VCaP (cell line): Measurements from ENCODE around the gene SPOCK2.

Experiments
- H3K27ac ChIP-seq: fragments of 450-650 bp; 2 replicates; pipeline ENCODE4 v1.5.1; 2017
- TF ChIP-seq, protein P1 (sequence below): fragments of 450-650 bp; conservative IDR thresholded peaks from 2 replicates; pipeline ENCODE4 v1.5.1; 2017; ENCODE audit warnings: mild to moderate bottlenecking, moderate library complexity

Gene SPOCK2

DNA sequence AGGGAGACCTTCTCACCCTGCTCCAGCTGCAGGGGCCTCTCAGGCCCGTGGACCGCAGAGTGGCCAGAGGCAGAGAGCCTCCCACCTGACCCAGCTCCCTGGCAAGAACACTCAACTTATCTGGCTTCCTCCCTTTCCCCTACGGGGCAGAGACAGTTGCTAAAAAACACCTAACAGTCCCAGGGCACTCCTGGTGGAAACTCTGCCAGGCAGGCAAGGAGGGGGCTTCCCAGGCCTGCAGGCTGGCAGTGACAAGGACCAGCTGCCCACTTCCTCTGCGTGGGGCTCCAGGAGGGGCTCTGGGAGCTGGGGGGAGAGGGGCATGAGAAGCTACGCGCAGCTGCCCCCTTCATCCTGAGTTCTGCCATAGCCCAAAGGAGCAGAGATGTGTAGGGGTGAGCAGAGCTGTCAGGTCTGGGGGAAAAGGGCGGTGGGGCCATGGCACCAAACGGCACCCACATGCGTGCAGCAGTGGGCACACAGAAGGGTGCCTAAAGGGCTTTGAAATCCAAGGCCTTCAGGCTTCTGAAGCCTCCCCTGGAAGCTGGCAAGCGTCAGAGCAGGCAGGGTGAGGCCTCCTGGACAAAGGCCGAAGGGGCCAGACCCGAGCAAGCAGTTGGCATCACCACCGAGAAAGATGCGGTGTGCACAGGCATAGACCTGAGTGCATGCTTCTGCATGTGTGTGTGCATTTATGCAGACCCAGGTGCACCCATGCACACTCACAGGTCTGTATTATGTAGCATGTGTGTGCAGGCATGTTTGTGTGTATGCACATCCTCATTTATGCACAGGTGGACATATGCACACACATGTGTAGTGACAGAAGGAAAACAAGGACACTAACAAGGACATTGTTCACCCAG, 14.4 kb downstream of the SPOCK2 start:
- H3K27ac ChIP-seq = no peak overlapping the region
- TF ChIP-seq, protein P1, sequence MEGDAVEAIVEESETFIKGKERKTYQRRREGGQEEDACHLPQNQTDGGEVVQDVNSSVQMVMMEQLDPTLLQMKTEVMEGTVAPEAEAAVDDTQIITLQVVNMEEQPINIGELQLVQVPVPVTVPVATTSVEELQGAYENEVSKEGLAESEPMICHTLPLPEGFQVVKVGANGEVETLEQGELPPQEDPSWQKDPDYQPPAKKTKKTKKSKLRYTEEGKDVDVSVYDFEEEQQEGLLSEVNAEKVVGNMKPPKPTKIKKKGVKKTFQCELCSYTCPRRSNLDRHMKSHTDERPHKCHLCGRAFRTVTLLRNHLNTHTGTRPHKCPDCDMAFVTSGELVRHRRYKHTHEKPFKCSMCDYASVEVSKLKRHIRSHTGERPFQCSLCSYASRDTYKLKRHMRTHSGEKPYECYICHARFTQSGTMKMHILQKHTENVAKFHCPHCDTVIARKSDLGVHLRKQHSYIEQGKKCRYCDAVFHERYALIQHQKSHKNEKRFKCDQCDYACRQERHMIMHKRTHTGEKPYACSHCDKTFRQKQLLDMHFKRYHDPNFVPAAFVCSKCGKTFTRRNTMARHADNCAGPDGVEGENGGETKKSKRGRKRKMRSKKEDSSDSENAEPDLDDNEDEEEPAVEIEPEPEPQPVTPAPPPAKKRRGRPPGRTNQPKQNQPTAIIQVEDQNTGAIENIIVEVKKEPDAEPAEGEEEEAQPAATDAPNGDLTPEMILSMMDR = no peak

GRCh38 chr10:72072639-72073038, 15.7 kb downstream of the SPOCK2 start:
- no peak overlapping the region for H3K27ac ChIP-seq
- TF ChIP-seq, protein P1 = no peak

GRCh38 chr10:72072046-72072445, 16.3 kb downstream of the SPOCK2 start:
- no peak overlapping the region for H3K27ac ChIP-seq
- TF ChIP-seq, protein P1 = no peak

- H3K27ac ChIP-seq = no peak overlapping the region
- TF ChIP-seq, protein P1 = no peak
Observed at GRCh38 chr10:72069751-72070526, 18.4 kb downstream of the SPOCK2 start.

- TF ChIP-seq, protein P1 = no peak
- H3K27ac ChIP-seq = no peak overlapping the region
Observed at GRCh38 chr10:72068901-72069446, 19.4 kb downstream of the SPOCK2 start.

GRCh38 chr10:72068126-72068765, 20.1 kb downstream of the SPOCK2 start:
- TF ChIP-seq, protein P1 = no peak
- H3K27ac ChIP-seq = no peak overlapping the region
